K562 (cell line): ENCODE measurements around the gene SLC7A8. TPM values are rescaled to one million over a fixed set of nuclear protein-coding genes. Genes with fewer than 3 reads are reported as not detected.

Experiments
- ARID4B ChIP-seq: sonication (generic); formaldehyde crosslinking; IDR thresholded peaks from 2 replicates; pipeline ENCODE4 v1.8.0; 2022; ENCODE audit warnings: mild to moderate bottlenecking, missing genetic modification reagents
- ARNT ChIP-seq, 2 experiments: fragments of 450-650 bp; IDR thresholded peaks; 2 replicates each; pipeline ENCODE4 v1.6.1; 2016; ENCODE audit warnings: mild to moderate bottlenecking in 1 of 2
- CBX8 ChIP-seq: fragments of 200-600 bp; sonication (generic); IDR thresholded peaks from 2 replicates; pipeline ENCODE4 v1.6.1; 2012; ENCODE audit warnings: borderline replicate concordance, mixed run types, low read depth, mild to moderate bottlenecking, moderate library complexity, mixed read lengths, low read length, control low read depth, inconsistent platforms; ENCODE audit not compliant: poor library complexity, severe bottlenecking; ENCODE audit errors: extremely low read depth
- CHAMP1 ChIP-seq: fragments of 450-650 bp; IDR thresholded peaks from 2 replicates; pipeline ENCODE4 v1.6.1; 2016; ENCODE audit warnings: mild to moderate bottlenecking
- CXXC5 ChIP-seq: fragments of 250-450 bp; sonication (Bioruptor Pico); IDR thresholded peaks from 2 replicates; pipeline ENCODE4 v1.8.0; 2022; ENCODE audit warnings: inconsistent platforms, mild to moderate bottlenecking, moderate library complexity
- GABPB1 ChIP-seq: sonication (generic); formaldehyde crosslinking; IDR thresholded peaks from 2 replicates; pipeline ENCODE4 v1.8.0; 2022; ENCODE audit warnings: mild to moderate bottlenecking, missing genetic modification reagents
- GATAD2A ChIP-seq: fragments of 450-650 bp; IDR thresholded peaks from 2 replicates; pipeline ENCODE4 v1.6.1; 2017
- MBD2 ChIP-seq: sonication (generic); IDR thresholded peaks from 2 replicates; pipeline ENCODE4 v1.6.1; 2016; ENCODE audit warnings: low read depth, borderline replicate concordance
- NFYB ChIP-seq: IDR thresholded peaks from 2 replicates; pipeline ENCODE4 v1.6.1; 2011; ENCODE audit warnings: mild to moderate bottlenecking, moderate library complexity; ENCODE audit not compliant: insufficient read length; ENCODE audit errors: extremely low read depth
- NR4A1 ChIP-seq, 2 experiments: fragments of 250-450 bp in 1 of 2; fragments of 450-650 bp in 1 of 2; sonication (Bioruptor Pico) in 1 of 2; IDR thresholded peaks; 2 replicates each; pipeline versions ENCODE4 v1.4.0 to v1.6.1; 2016 to 2020; ENCODE audit warnings: mild to moderate bottlenecking in 2 of 2, missing compliant biosample characterization in 1 of 2, missing genetic modification characterization in 1 of 2, moderate library complexity in 1 of 2
- PML ChIP-seq: IDR thresholded peaks from 2 replicates; pipeline ENCODE4 v1.6.1; 2012; ENCODE audit warnings: low read length, inconsistent platforms
- PRPF4 ChIP-seq: fragments of 200-400 bp; formaldehyde crosslinking; IDR thresholded peaks from one replicate; pipeline ENCODE4 v1.6.1; 2017; ENCODE audit warnings: low read length, low read depth, mild to moderate bottlenecking; ENCODE audit not compliant: insufficient read depth, poor library complexity, severe bottlenecking
- STAT5A ChIP-seq: IDR thresholded peaks from 2 replicates; pipeline ENCODE4 v1.6.1; 2012; ENCODE audit warnings: low read length, inconsistent platforms, borderline replicate concordance
- TCF7 ChIP-seq: sonication (generic); IDR thresholded peaks from 2 replicates; pipeline ENCODE4 v1.6.1; 2016; ENCODE audit warnings: antibody characterized with exemption, borderline replicate concordance
- TEAD2 ChIP-seq: fragments of 450-650 bp; IDR thresholded peaks from 2 replicates; pipeline ENCODE4 v1.6.1; 2016; ENCODE audit warnings: missing genetic modification characterization, control low read depth, missing compliant biosample characterization
- TOE1 ChIP-seq, 2 experiments: fragments of 450-650 bp in 1 of 2; sonication (generic) in 1 of 2; formaldehyde crosslinking in 1 of 2; IDR thresholded peaks; 2 replicates each; pipeline versions ENCODE4 v1.7.1 to v1.8.0; 2016 to 2022; ENCODE audit warnings: borderline replicate concordance in 2 of 2, mild to moderate bottlenecking in 2 of 2, antibody characterized with exemption in 1 of 2, inconsistent platforms in 1 of 2, low read depth in 1 of 2, missing genetic modification reagents in 1 of 2, moderate library complexity in 1 of 2
- TRIM28 ChIP-seq: fragments of 450-650 bp; IDR thresholded peaks from 2 replicates; pipeline ENCODE4 v1.6.1; 2017
- ZBED1 ChIP-seq: IDR thresholded peaks from 2 replicates; pipeline ENCODE4 v1.6.1; 2014
- ZNF583 ChIP-seq: fragments of 250-450 bp; sonication (Bioruptor Pico); IDR thresholded peaks from 2 replicates; pipeline ENCODE4 v1.4.0; 2020
- ZZZ3 ChIP-seq: fragments of 450-650 bp; IDR thresholded peaks from 2 replicates; pipeline ENCODE4 v1.6.1; 2016; ENCODE audit warnings: antibody characterized with exemption, mild to moderate bottlenecking, moderate library complexity
- polyA plus RNA-seq, 8 experiments: library from polyadenylated mRNA; depleted of rRNA in 4 of 8; stranded (reverse) in 5 of 8; unstranded in 3 of 8; fragments of >200 nt; fragmentation: Nextera tagmentation in 2 of 8; fragmentation: Illumina TruSeq in 1 of 8; extraction: Ambion mirVana in 2 of 8; extraction: Trizol in 1 of 8; gene quantifications; 2 replicates each; pipeline versions ENCODE4 v1.2.1 to v1.2.3, GENCODE V29; 2011 to 2014; ENCODE audit warnings: inconsistent platforms in 1 of 8, missing spikeins in 1 of 8
- total RNA-seq, 7 experiments: library from RNA; depleted of rRNA in 6 of 7; stranded (reverse); fragments of >200 nt in 6 of 7; fragmentation: Illumina TruSeq in 2 of 7; extraction: Trizol in 2 of 7; gene quantifications; 2 replicates each; pipeline versions ENCODE4 v1.2.1 to v1.2.3, GENCODE V29; 2011 to 2021; ENCODE audit warnings: low replicate concordance in 1 of 7

The SLC7A8 gene
- total and polyA plus RNA-seq, 9 of the 15 experiments (the other 6 are each of a cell fraction or from before 2014, with no cell fraction given): 2.0 to 33.0 (median 6.0) TPM

- TF ChIP-seq ARID4B: no peak; the same call in 1 of the 2 replicates
- TF ChIP-seq NR4A1 (CRISPR knock-in tag; IDR thresholded peaks at IDR 0.05): no peak
- peak; percentile 75 for TF ChIP-seq NR4A1 (tag; IDR thresholded peaks at IDR 0.05)
- no peak for TF ChIP-seq NFYB
- peak; percentile 83 for TF ChIP-seq CHAMP1
- TF ChIP-seq GABPB1 (CRISPR knock-in tag): peak; percentile 79
- no peak for TF ChIP-seq ZZZ3
- peak; percentile 68; the same call in 1 of the 2 replicates for TF ChIP-seq ZNF583
- TF ChIP-seq CXXC5 (CRISPR knock-in tag): peak; percentile 93
- peak; percentile 98 for TF ChIP-seq PML
- TF ChIP-seq TRIM28: no peak; the same call in 1 of the 2 replicates
- peak; percentile 94 for TF ChIP-seq STAT5A
- TF ChIP-seq ZBED1: peak; percentile 94; the same call in 1 of the 2 replicates
- TF ChIP-seq TOE1 (IDR thresholded peaks at IDR 0.05; ENCODE audit: borderline replicate concordance): peak; percentile 81; the same call in 1 of the 2 replicates
- no peak for TF ChIP-seq TOE1 (CRISPR knock-in tag; IDR thresholded peaks at IDR 0.05; ENCODE audit: borderline replicate concordance, low read depth)
- peak; percentile 85 to 86 for TF ChIP-seq ARNT (IDR thresholded peaks at IDR 0.05)
- TF ChIP-seq TCF7: 0 out of 2 replicates have a peak, but pooled peaks have one; percentile 68
- 0 out of 2 replicates have a peak, but pooled peaks have one; percentile 49 for TF ChIP-seq GATAD2A
- TF ChIP-seq MBD2: peak; percentile 62
- TF ChIP-seq CBX8: no peak
- no peak for TF ChIP-seq TEAD2 (tag)
- no peak for TF ChIP-seq PRPF4
Observed at GRCh38 chr14:23112359-23113178, 70.9 kb downstream of the SLC7A8 start (continued).
